Measurements from ENCODE around the gene SCN1A. TPM values are rescaled to one million over a fixed set of nuclear protein-coding genes. Genes with fewer than 3 reads are reported as not detected.

SCN1A gene
- total and polyA plus RNA-seq, 2 of the 13 experiments (the other 11 are each of a cell fraction or from before 2014, with no cell fraction given) = 19.9 to 39.4 TPM

- TF ChIP-seq RORA (CRISPR knock-in tag; IDR thresholded peaks at IDR 0.05) (no peak), NONO (IDR thresholded peaks at IDR 0.05) (no peak), NONO (CRISPR knock-in tag; conservative IDR thresholded peaks at IDR 0.05) (no peak), NFYC (CRISPR knock-in tag; IDR thresholded peaks at IDR 0.05) (no peak), NFATC3 (CRISPR knock-in tag; IDR thresholded peaks at IDR 0.05) (no peak), ZNF3 (CRISPR knock-in tag; IDR thresholded peaks at IDR 0.05) (no peak), ZNF737 (CRISPR knock-in tag; IDR thresholded peaks at IDR 0.05; ENCODE audit: borderline replicate concordance) (no peak), KLF16 (CRISPR knock-in tag; IDR thresholded peaks at IDR 0.05) (no peak), KLF6 (CRISPR knock-in tag; IDR thresholded peaks at IDR 0.05) (0 out of 2 replicates have a peak, but pooled peaks have one; percentile 22), CEBPG (CRISPR knock-in tag; IDR thresholded peaks at IDR 0.05) (peak; percentile 64; the same call in 1 of the 2 replicates), ZNF333 (CRISPR knock-in tag; IDR thresholded peaks at IDR 0.05; ENCODE audit: borderline replicate concordance) (no peak), MYPOP (CRISPR knock-in tag; IDR thresholded peaks at IDR 0.05) (no peak), RAD21 (CRISPR knock-in tag; IDR thresholded peaks at IDR 0.05) (no peak), SKI (IDR thresholded peaks at IDR 0.05; ENCODE audit: partially characterized antibody) (no peak), CSRNP2 (CRISPR knock-in tag; conservative IDR thresholded peaks at IDR 0.05; ENCODE audit: low read depth) (no peak), POGK (CRISPR knock-in tag; conservative IDR thresholded peaks at IDR 0.05) (0 out of 2 replicates have a peak, but pooled peaks have one; percentile 39), MYNN (CRISPR knock-in tag; IDR thresholded peaks at IDR 0.05; ENCODE audit: low read depth) (no peak), TP53 (CRISPR knock-in tag; conservative IDR thresholded peaks at IDR 0.05) (no peak)
Observed at GRCh38 chr2:166163775-166164174, 36.0 kb upstream of the SCN1A start (continued).
